K562 (cell line): ENCODE data around the gene HAVCR1. TPM values are rescaled to one million over a fixed set of nuclear protein-coding genes. Genes with fewer than 3 reads are reported as not detected.

Source experiments
- ATAC-seq: fragments of 200-7000 bp; cut with Tn5 transposase; 3 replicates; pipeline ENCODE4 v1.9.1; 2020; ENCODE audit warnings: moderate library complexity
- BruUV-seq: library from RNA; stranded (reverse); fragments of 400-500 nt; replicated peaks from 2 replicates; lab custom pipeline; 2021; lab: Mats Ljungman, UMichigan
- CTCF ChIA-PET: fragments of 300-600 bp; formaldehyde crosslinking; extraction: SDS; loops from one replicate; lab custom pipeline; 2021; ENCODE audit warnings: low intra/inter-chr PET ratio; lab: Yijun Ruan, JAX
- POLR2A ChIA-PET: fragments of 300-600, 350-650 bp; sonication (Branson Sonifier 250); formaldehyde crosslinking; extraction: SDS; loops from one replicate; lab custom pipeline; 2021; ENCODE audit warnings: antibody characterized with exemption, inconsistent platforms; lab: Yijun Ruan, JAX
- DNase-seq, 4 experiments: peaks; one replicate each; pipeline versions ENCODE4 v3.0.0 to v3.0.0-alpha.2; 2011 to 2018; ENCODE audit warnings: low spot score in 3 of 4, mixed read lengths in 3 of 4; ENCODE audit errors: extremely low read depth in 1 of 4
- FAIRE-seq: peaks from 2 replicates; lab custom pipeline; 2011; peaks lifted over from hg19 to GRCh38; lab: Jason Lieb, UNC
- H2AFZ ChIP-seq: 2 replicates; pipeline ENCODE4 v1.6.0; 2011; ENCODE audit warnings: low read depth, low read length, control low read depth, inconsistent platforms
- H3K27ac ChIP-seq: fragments of 200-600 bp; 3 replicates; pipeline ENCODE4 v1.8.0; 2011; ENCODE audit warnings: low read depth, mild to moderate bottlenecking, control low read depth, inconsistent platforms, low read length, moderate library complexity, mixed read lengths; ENCODE audit errors: extremely low read depth
- H3K27me3 ChIP-seq, 2 experiments: fragments of 300-600 bp in 1 of 2; 2 replicates in 1 of 2; 3 replicates in 1 of 2; pipeline versions ENCODE4 v1.6.0 to v1.8.0; 2011; ENCODE audit warnings: inconsistent platforms in 2 of 2, low read length in 2 of 2, mild to moderate bottlenecking in 1 of 2, mixed read lengths in 1 of 2, moderate library complexity in 1 of 2; ENCODE audit not compliant: control insufficient read depth in 2 of 2, insufficient read depth in 2 of 2
- H3K36me3 ChIP-seq: fragments of 300-600 bp; 3 replicates; pipeline ENCODE4 v1.8.0; 2011; ENCODE audit warnings: mild to moderate bottlenecking, low read length, inconsistent platforms; ENCODE audit not compliant: control insufficient read depth, insufficient read depth
- H3K4me1 ChIP-seq, 2 experiments: fragments of 200-600 bp in 1 of 2; replicated peaks in 1 of 2; 2 replicates in 1 of 2; 3 replicates in 1 of 2; pipeline versions ENCODE4 v1.5.1 to v1.8.0; 2011; ENCODE audit warnings: inconsistent platforms in 2 of 2, low read length in 2 of 2, mild to moderate bottlenecking in 1 of 2, mixed read lengths in 1 of 2, moderate library complexity in 1 of 2; ENCODE audit not compliant: control insufficient read depth in 2 of 2, insufficient read depth in 2 of 2
- H3K4me2 ChIP-seq: 2 replicates; pipeline ENCODE4 v1.6.1; 2011; ENCODE audit warnings: low read length, control low read depth, inconsistent platforms, mixed read lengths; ENCODE audit not compliant: insufficient read depth
- H3K4me3 ChIP-seq: fragments of 200-600 bp; sonication (generic), shearing (Covaris generic); 2 replicates; pipeline ENCODE4 v1.5.1; 2016; ENCODE audit warnings: control low read depth, inconsistent platforms
- H3K79me2 ChIP-seq: fragments of 200-600 bp; 3 replicates; pipeline ENCODE4 v1.8.0; 2011; ENCODE audit warnings: low read length, inconsistent platforms; ENCODE audit not compliant: control insufficient read depth, insufficient read depth
- H3K9ac ChIP-seq, 2 experiments: 2 replicates each; pipeline versions ENCODE4 v1.6.0 to v1.6.1; 2011; ENCODE audit warnings: low read depth in 2 of 2, low read length in 2 of 2, control low read depth in 1 of 2, inconsistent platforms in 1 of 2, mild to moderate bottlenecking in 1 of 2, mixed read lengths in 1 of 2; ENCODE audit not compliant: insufficient read depth in 1 of 2
- H3K9me1 ChIP-seq: one replicate; pipeline ENCODE4 v1.6.0; 2011; ENCODE audit warnings: inconsistent platforms, mild to moderate bottlenecking, low read length, moderate library complexity; ENCODE audit not compliant: control insufficient read depth, insufficient read depth
- H3K9me3 ChIP-seq: replicated peaks from 2 replicates; pipeline ENCODE4 v1.5.1; 2011; ENCODE audit warnings: low read depth, low read length, inconsistent platforms; ENCODE audit not compliant: control insufficient read depth, insufficient read depth
- H4K20me1 ChIP-seq: replicated peaks from 2 replicates; pipeline ENCODE4 v1.6.1; 2011; ENCODE audit warnings: low read length, inconsistent platforms, mixed read lengths; ENCODE audit not compliant: control insufficient read depth, insufficient read depth
- BMI1 ChIP-seq: fragments of 150-350 bp; IDR thresholded peaks from 2 replicates; pipeline ENCODE4 v1.6.1; 2014; ENCODE audit warnings: low read length
- CSDE1 ChIP-seq, 2 experiments: fragments of 450-650 bp; IDR thresholded peaks; 2 replicates each; pipeline ENCODE4 v1.6.1; 2016; ENCODE audit warnings: mild to moderate bottlenecking in 1 of 2
- ERF ChIP-seq: fragments of 450-650 bp; formaldehyde crosslinking; IDR thresholded peaks from 2 replicates; pipeline ENCODE4 v1.4.0; 2020; ENCODE audit warnings: mild to moderate bottlenecking, mixed read lengths
- IRF2 ChIP-seq: sonication (generic); formaldehyde crosslinking; IDR thresholded peaks from 2 replicates; pipeline ENCODE4 v1.8.1; 2022; ENCODE audit warnings: mild to moderate bottlenecking, missing genetic modification reagents
- KDM2B ChIP-seq: fragments of 250-450 bp; sonication (Bioruptor Pico); IDR thresholded peaks from 2 replicates; pipeline ENCODE4 v1.8.0; 2021; ENCODE audit warnings: mild to moderate bottlenecking, moderate library complexity
- KLF10 ChIP-seq: fragments of 250-450 bp; sonication (Bioruptor Pico); IDR thresholded peaks from 2 replicates; pipeline ENCODE4 v1.6.1; 2021; ENCODE audit warnings: matching md5 sums
- MCM2 ChIP-seq: fragments of 450-650 bp; IDR thresholded peaks from 2 replicates; pipeline ENCODE4 v1.6.1; 2017; ENCODE audit warnings: low read depth, mild to moderate bottlenecking
- RBM14 ChIP-seq: fragments of 200-400 bp; formaldehyde crosslinking; IDR thresholded peaks from 2 replicates; pipeline ENCODE4 v1.6.1; 2018; ENCODE audit warnings: low read depth, mild to moderate bottlenecking, low read length, moderate library complexity, borderline replicate concordance; ENCODE audit not compliant: insufficient read depth
- SRSF7 ChIP-seq: fragments of 200-400 bp; formaldehyde crosslinking; optimal IDR thresholded peaks from 2 replicates; pipeline ENCODE3; 2017; ENCODE audit warnings: mild to moderate bottlenecking, low read depth, low read length
- TFAM ChIP-seq: fragments of 250-450 bp; sonication (Bioruptor Pico); conservative IDR thresholded peaks from 2 replicates; pipeline ENCODE4 v1.5.0; 2021; ENCODE audit warnings: mild to moderate bottlenecking, moderate library complexity
- ZC3H11A ChIP-seq: IDR thresholded peaks from 2 replicates; pipeline ENCODE4 v1.6.1; 2012; ENCODE audit warnings: low read depth, low read length, improper control_type of control experiment
- ZNF589 ChIP-seq: fragments of 200-800 bp; sonication (Bioruptor generic); IDR thresholded peaks from 2 replicates; pipeline ENCODE4 v1.6.1; 2016; ENCODE audit warnings: low read depth, missing genetic modification characterization, missing compliant biosample characterization
- WGBS: fragments of 100-300 bp; shearing (Covaris generic); methylation state at CpG from one replicate; pipeline ENCODE4 v1.1.6; 2016; ENCODE audit warnings: low coverage, mixed read lengths; ENCODE audit not compliant: insufficient coverage; ENCODE audit errors: missing lambda C conversion rate; 5-methylcytosine and 5-hydroxymethylcytosine counted together
- in situ Hi-C: fragments of 300-500 bp; cut with MboI; formaldehyde crosslinking; loops from 4 replicates; pipeline ENCODE4 v1.15.0; 2018; ENCODE audit warnings: inconsistent platforms, mixed read lengths
- intact Hi-C: fragments of 100-400 bp; cut with micrococcal nuclease; formaldehyde crosslinking; loops from 2 replicates; pipeline ENCODE4 v1.14.2; 2022
- polyA plus RNA-seq, 8 experiments: library from polyadenylated mRNA; depleted of rRNA in 4 of 8; stranded (reverse) in 5 of 8; unstranded in 3 of 8; fragments of >200 nt; fragmentation: Nextera tagmentation in 2 of 8; fragmentation: Illumina TruSeq in 1 of 8; extraction: Ambion mirVana in 2 of 8; extraction: Trizol in 1 of 8; gene quantifications; 2 replicates each; pipeline versions ENCODE4 v1.2.1 to v1.2.3, GENCODE V29; 2011 to 2014; ENCODE audit warnings: inconsistent platforms in 1 of 8, missing spikeins in 1 of 8
- total RNA-seq, 7 experiments: library from RNA; depleted of rRNA in 6 of 7; stranded (reverse); fragments of >200 nt in 6 of 7; fragmentation: Illumina TruSeq in 2 of 7; extraction: Trizol in 2 of 7; gene quantifications; 2 replicates each; pipeline versions ENCODE4 v1.2.1 to v1.2.3, GENCODE V29; 2011 to 2021; ENCODE audit warnings: low replicate concordance in 1 of 7
- TF ChIP-seq, protein P1 (sequence below): fragments of 250-450 bp; sonication (Bioruptor Pico); IDR thresholded peaks from 2 replicates; pipeline ENCODE4 v1.8.0; 2022; ENCODE audit warnings: moderate library complexity, mild to moderate bottlenecking, inconsistent platforms

HAVCR1 gene
- total and polyA plus RNA-seq, 9 of the 15 experiments (the other 6 are each of a cell fraction or from before 2014, with no cell fraction given), result 0.04 TPM; not detected in 8

- no peaks in the 10 kb centered on the region for H3K4me1 ChIP-seq
- FAIRE-seq, result no peak
- TF ChIP-seq CSDE1 (IDR thresholded peaks at IDR 0.05) (no peak), BMI1 (no peak), KDM2B (CRISPR knock-in tag) (no peak), TFAM (CRISPR knock-in tag) (no peak), MCM2 (no peak), ZC3H11A (no peak), SRSF7 (no peak), ZNF589 (CRISPR knock-in tag) (no peak), ERF (CRISPR knock-in tag) (no peak), KLF10 (CRISPR knock-in tag) (no peak), IRF2 (no peak), RBM14 (no peak)
- TF ChIP-seq, protein P1, sequence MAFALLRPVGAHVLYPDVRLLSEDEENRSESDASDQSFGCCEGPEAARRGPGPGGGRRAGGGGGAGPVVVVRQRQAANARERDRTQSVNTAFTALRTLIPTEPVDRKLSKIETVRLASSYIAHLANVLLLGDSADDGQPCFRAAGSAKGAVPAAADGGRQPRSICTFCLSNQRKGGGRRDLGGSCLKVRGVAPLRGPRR (CRISPR knock-in tag), result no peak
- TF ChIP-seq, all 486 proteins: peak for 0
- no peaks in the 10 kb centered on the region for H4K20me1 ChIP-seq
- in situ Hi-C loops (no loop called here), intact Hi-C loops (no loop called here)
- 2% methylated on average over 3 of the region's 3 CpGs for WGBS
- no TSS peak for BruUV-seq
- H3K4me3 ChIP-seq, result no peak overlapping the region
- H3K4me2 ChIP-seq, result no peak overlapping the region
- no peaks in the 10 kb centered on the region for H3K36me3 ChIP-seq
- peaks cover 6 to 11% of the 10 kb centered on the region in 2 experiments; a peak in 2 of 5 replicates for H3K27me3 ChIP-seq
- POLR2A ChIA-PET, result no interaction called here
- H3K9ac ChIP-seq, result no peak overlapping the region
- ATAC-seq (no peak), DNase-seq (no peak)
- H3K9me3 ChIP-seq, result no peaks in the 10 kb centered on the region
- no peaks in the 10 kb centered on the region for H3K9me1 ChIP-seq
- no peak overlapping the region for H3K27ac ChIP-seq
- no peak overlapping the region for H2AFZ ChIP-seq
- CTCF ChIA-PET, result no interaction called here
- no peaks in the 10 kb centered on the region for H3K79me2 ChIP-seq
Measured at GRCh38 chr5:157107508-157107907, 48.6 kb upstream of the HAVCR1 start.
